H1 (cell line): ENCODE data around the gene APBA2.

Source experiments
- CHD2 ChIP-seq: IDR thresholded peaks from 2 replicates; pipeline ENCODE4 v1.6.1; 2012; ENCODE audit warnings: low read length, improper control_type of control experiment
- CTCF ChIP-seq, 3 experiments: IDR thresholded peaks; 1 replicate in 2 of 3; 2 replicates in 1 of 3; pipeline versions ENCODE4 v1.5.1 to v1.6.1; 2011; ENCODE audit warnings: low read length in 3 of 3, mild to moderate bottlenecking in 3 of 3, inconsistent platforms in 2 of 3, low read depth in 1 of 3, moderate library complexity in 1 of 3; ENCODE audit not compliant: insufficient read depth in 1 of 3; ENCODE audit errors: control extremely low read depth in 1 of 3
- MAFK ChIP-seq: IDR thresholded peaks from 2 replicates; pipeline ENCODE4 v1.6.1; 2012; ENCODE audit warnings: low read depth, mild to moderate bottlenecking, improper control_type of control experiment, low read length
- MAX ChIP-seq: IDR thresholded peaks from 2 replicates; pipeline ENCODE4 v1.6.1; 2012; ENCODE audit warnings: inconsistent platforms
- POLR2AphosphoS5 ChIP-seq: IDR thresholded peaks from 2 replicates; pipeline ENCODE4 v1.6.1; 2011; ENCODE audit warnings: low read depth, low read length
- RAD21 ChIP-seq, 2 experiments: IDR thresholded peaks in 1 of 2; conservative IDR thresholded peaks in 1 of 2; 2 replicates each; pipeline ENCODE4 v1.6.1; 2011; ENCODE audit warnings: low read depth in 2 of 2, low read length in 2 of 2, improper control_type of control experiment in 1 of 2, inconsistent platforms in 1 of 2, mild to moderate bottlenecking in 1 of 2, moderate library complexity in 1 of 2
- SIN3A ChIP-seq, 2 experiments: IDR thresholded peaks in 1 of 2; conservative IDR thresholded peaks in 1 of 2; 2 replicates each; pipeline ENCODE4 v1.6.1; 2011 to 2012; ENCODE audit warnings: low read length in 2 of 2, improper control_type of control experiment in 1 of 2, low read depth in 1 of 2, mild to moderate bottlenecking in 1 of 2
- SIRT6 ChIP-seq: IDR thresholded peaks from one replicate; pipeline ENCODE4 v1.7.1; 2012; ENCODE audit warnings: low read length, inconsistent platforms
- TBP ChIP-seq: IDR thresholded peaks from 2 replicates; pipeline ENCODE4 v1.6.1; 2011; ENCODE audit warnings: low read depth, low read length, improper control_type of control experiment
- ZNF274 ChIP-seq: IDR thresholded peaks from 2 replicates; pipeline ENCODE4 v1.7.0; 2012; ENCODE audit warnings: low read length, borderline replicate concordance; ENCODE audit errors: extremely low read depth

GRCh38 chr15:28979208-28979841, 93.6 kb downstream of the APBA2 start:
- TF ChIP-seq TBP = no peak
- TF ChIP-seq MAFK = no peak
- no peak for TF ChIP-seq POLR2AphosphoS5
- no peak for TF ChIP-seq MAX
- no peak for TF ChIP-seq CHD2
- no peak for TF ChIP-seq CTCF (IDR thresholded peaks at IDR 0.05; ENCODE audit: control extremely low read depth in 1 of 3, insufficient read depth in 1 of 3, low read depth in 1 of 3, low read length in 3 of 3)
- TF ChIP-seq SIRT6 = no peak
- no peak for TF ChIP-seq RAD21 (IDR thresholded peaks at IDR 0.05 in 1 of 2, conservative IDR thresholded peaks at IDR 0.05 in 1 of 2; ENCODE audit: low read depth in 2 of 2, low read length in 2 of 2)
- TF ChIP-seq SIN3A (conservative IDR thresholded peaks at IDR 0.05 in 1 of 2, IDR thresholded peaks at IDR 0.05 in 1 of 2; ENCODE audit: low read depth in 1 of 2, low read length in 2 of 2) = no peak
- TF ChIP-seq ZNF274 = no peak
